ENCODE measurements around the gene S100A12.

GRCh38 chr1:153395136-153395685 is 19.8 kb upstream of the S100A12 start:
- TF ChIP-seq POLR2A (IDR thresholded peaks at IDR 0.05; ENCODE audit: low read depth, low read length): no peak
- TF ChIP-seq EZH2 (IDR thresholded peaks at IDR 0.05; ENCODE audit: borderline replicate concordance, low read depth, low read length, severe bottlenecking): no peak
- TF ChIP-seq CTCF (IDR thresholded peaks at IDR 0.05; ENCODE audit: extremely low read depth in 1 of 2, insufficient read depth in 1 of 2, low read depth in 1 of 2, low read length in 2 of 2): no peak
- no peak for TF ChIP-seq POLR2AphosphoS5 (IDR thresholded peaks at IDR 0.05; ENCODE audit: insufficient read depth, low read depth, low read length)
